OCI-LY7 (cell line): ENCODE results near the gene REC8.

ENCODE experiments used
- CTCF ChIP-seq: fragments of 200-600 bp; sonication (generic); conservative IDR thresholded peaks from 2 replicates; pipeline ENCODE4 v1.5.1; 2014; ENCODE audit warnings: mild to moderate bottlenecking, antibody characterized with exemption, low read length, moderate library complexity, mixed read lengths
- EZH2phosphoT487 ChIP-seq: fragments of 200-600 bp; sonication (generic); IDR thresholded peaks from 2 replicates; pipeline ENCODE4 v1.6.1; 2018; ENCODE audit warnings: low read depth, borderline replicate concordance, mild to moderate bottlenecking, mixed run types, antibody characterized with exemption, low read length, moderate library complexity, mixed read lengths

GRCh38 chr14:24129410-24129998 lies 42.4 kb upstream of the REC8 start:
- TF ChIP-seq CTCF (no peak), EZH2phosphoT487 (no peak)
